Loucy (cell line): ENCODE results near the gene PINK1.

Experiments
- EZH2phosphoT487 ChIP-seq: fragments of 200-600 bp; IDR thresholded peaks from 2 replicates; pipeline ENCODE4 v1.6.1; 2018; ENCODE audit warnings: antibody characterized with exemption, mild to moderate bottlenecking, moderate library complexity, borderline replicate concordance
- TF ChIP-seq, protein P1 (sequence below): fragments of 200-600 bp; sonication (generic); conservative IDR thresholded peaks from 2 replicates; pipeline ENCODE4 v1.5.1; 2014; ENCODE audit warnings: mild to moderate bottlenecking, antibody characterized with exemption, low read length

DNA sequence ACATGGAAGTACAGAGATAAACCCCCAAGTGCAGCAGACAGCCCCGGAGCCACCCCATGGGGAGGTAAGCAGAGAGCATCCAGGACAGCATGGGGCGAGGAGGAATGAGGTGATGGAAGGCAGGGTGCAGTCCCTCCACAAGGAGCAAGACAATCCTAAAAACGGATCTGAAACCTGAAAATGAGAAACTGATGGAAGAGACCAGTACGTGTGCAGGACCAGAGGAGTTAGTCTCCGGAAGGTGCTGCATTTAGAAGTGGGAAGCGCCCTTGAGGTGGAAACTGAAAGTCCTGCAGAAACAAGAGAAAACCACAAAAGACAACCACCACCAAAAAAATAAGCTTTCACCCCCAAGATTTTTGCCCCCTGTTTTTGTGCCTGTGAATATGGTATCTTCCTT is 45.3 kb downstream of the PINK1 start:
- TF ChIP-seq, protein P1, sequence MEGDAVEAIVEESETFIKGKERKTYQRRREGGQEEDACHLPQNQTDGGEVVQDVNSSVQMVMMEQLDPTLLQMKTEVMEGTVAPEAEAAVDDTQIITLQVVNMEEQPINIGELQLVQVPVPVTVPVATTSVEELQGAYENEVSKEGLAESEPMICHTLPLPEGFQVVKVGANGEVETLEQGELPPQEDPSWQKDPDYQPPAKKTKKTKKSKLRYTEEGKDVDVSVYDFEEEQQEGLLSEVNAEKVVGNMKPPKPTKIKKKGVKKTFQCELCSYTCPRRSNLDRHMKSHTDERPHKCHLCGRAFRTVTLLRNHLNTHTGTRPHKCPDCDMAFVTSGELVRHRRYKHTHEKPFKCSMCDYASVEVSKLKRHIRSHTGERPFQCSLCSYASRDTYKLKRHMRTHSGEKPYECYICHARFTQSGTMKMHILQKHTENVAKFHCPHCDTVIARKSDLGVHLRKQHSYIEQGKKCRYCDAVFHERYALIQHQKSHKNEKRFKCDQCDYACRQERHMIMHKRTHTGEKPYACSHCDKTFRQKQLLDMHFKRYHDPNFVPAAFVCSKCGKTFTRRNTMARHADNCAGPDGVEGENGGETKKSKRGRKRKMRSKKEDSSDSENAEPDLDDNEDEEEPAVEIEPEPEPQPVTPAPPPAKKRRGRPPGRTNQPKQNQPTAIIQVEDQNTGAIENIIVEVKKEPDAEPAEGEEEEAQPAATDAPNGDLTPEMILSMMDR: no peak
- no peak for TF ChIP-seq EZH2phosphoT487
